Lung microvascular endothelial cell (primary cell): ENCODE results near the gene SIRPA. TPM values are rescaled to one million over a fixed set of nuclear protein-coding genes. Genes with fewer than 3 reads are reported as not detected.
A peak's percentile ranks its signal among the peaks of the same experiment; 100 is the strongest.

Experiments
- DNase-seq, 2 donors: peaks; one replicate each; pipeline versions ENCODE4 v3.0.0 to v3.0.0-alpha.2; 2010; ENCODE audit warnings: low read depth in 2 of 2
- total RNA-seq: library from RNA; depleted of rRNA; stranded (reverse); fragments of >200 nt; gene quantifications from 2 replicates; pipeline ENCODE4 v1.2.1, GENCODE V29; 2014

SIRPA gene
- total RNA-seq, 1 donor from 2014 or later, result 51.8 TPM

DNA sequence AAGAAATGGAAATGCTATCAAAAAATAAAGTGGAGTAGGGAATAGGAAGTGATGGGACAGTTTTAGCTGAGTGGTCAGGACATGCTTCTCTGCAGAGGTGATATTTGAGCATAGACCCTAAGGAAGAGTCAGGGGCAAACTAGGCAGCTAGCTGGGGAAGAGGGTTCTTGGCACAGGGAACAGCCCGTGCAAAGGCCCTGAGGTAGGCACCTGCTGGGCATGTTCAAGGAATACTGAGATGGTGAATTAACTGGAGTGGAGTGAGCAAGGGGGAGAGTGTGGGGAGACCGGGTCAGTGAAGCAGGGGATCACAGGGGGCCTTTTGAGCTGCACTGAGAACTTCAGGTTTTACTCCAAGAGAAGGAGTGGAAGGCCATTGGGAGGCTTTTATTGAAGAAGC lies 7.5 kb upstream of the SIRPA start:
- DNase-seq, result no peak

DNA sequence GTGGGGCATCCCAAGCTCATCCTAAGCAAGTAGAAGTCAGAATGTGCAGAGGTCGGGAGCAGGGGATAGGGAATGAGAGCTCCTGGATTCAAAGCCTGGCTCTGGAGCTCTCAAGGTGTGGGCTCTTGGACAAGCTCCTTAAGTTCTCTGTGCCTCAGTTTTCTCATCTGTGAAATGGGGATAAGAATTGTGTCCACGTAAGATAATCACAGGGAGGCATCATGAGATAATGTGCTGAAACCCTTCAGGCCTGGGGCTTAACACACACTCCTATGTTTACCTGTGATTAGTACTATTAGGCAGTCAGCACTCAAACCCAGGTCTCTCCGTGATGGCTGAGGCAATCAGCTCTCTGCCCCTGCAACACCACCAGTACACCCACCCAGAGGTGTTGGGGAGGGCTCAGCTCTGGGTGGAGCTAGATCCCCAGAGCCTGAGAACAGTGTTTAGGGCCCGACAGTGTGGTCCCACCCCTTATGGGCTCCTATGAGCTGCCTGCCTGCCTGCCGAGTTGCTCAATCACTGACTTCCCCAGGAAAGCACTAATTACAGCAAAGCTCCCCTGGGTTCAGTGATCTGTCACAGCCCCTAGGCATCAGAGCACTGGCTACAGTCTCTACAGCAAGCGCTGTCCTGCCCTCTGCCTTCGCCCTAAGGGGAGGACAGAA lies 6.3 kb upstream of the SIRPA start:
- DNase-seq, result peak; percentile 13 to 78

DNA sequence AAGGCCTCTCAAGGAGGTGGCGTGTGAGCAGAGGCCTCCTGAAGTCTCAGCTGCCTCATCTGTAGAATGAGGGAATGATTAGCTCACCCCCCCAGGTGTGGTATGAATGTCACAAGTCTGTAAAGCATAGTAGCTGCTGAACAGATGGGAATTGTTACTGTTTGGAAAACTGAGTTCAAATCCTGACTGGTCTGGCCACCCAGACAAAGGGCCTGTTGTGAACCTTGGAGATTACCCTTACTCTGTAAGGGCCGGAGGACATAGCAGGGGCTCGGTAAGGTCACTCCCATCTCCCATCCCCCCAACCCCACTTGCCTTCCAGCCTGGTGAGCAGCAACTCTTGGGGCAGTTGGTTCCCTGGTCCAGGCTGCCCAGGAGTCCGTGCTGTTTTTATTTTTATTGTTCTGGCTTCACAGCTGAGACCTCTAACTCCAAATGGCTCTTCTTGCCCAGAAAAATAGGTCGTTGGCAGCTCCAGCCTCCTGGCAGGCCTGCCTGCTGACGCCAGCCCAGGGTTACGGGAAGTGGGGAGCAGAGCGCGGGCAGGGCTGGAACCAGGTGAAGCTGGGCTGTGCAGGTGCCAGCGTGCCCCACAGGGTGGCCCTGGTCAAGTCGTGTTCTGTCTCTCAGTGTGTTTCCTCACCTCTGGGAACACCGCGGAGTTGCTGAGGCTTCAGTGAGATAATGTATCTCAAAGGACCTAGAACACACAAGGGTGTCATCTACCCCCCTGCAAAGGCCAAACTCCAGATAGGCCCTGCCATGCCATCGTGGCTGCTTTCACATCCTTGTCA lies 4.5 kb upstream of the SIRPA start:
- DNase-seq, result no peak

DNA sequence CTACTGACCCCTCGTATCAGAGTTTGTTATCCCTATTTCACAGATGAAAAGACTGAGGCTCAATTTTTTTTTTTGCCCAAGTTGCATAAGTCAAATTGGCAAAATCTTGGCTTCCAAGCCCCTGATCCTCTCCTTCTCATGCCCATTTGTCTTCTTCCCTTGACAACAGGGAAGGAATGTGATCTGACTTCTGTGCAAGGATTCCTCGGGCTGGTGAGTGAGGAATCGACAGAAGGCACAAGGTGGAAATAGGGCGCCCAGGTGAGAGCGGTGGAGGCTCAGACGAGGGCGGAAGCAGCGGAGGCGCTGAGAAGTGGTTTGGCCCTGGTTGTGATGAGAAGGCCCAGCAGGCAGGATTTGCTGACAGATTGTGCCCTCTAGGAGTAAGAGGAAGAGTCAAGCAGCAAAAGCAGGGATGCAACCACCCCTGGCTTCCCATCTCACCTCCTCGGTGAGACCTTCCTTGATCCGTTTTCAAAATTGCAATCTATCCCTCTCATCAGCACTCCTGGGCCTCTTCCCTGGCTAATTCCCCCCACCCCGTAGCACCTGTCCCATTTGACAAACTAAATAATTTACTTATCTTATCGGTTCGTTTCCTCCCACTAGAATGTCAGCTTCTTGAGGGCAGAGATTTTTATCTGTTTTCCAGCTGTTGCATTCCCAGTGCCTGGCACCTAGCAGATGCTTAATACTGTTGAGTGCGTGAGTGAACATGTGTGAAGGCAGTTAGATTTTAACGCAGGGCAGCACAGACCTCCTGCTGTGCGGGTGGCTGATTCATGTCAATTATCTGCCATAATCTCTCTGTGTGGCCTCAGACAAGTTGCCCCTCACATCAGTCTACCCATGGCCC lies 3.7 kb upstream of the SIRPA start:
- DNase-seq, result no peak

DNA sequence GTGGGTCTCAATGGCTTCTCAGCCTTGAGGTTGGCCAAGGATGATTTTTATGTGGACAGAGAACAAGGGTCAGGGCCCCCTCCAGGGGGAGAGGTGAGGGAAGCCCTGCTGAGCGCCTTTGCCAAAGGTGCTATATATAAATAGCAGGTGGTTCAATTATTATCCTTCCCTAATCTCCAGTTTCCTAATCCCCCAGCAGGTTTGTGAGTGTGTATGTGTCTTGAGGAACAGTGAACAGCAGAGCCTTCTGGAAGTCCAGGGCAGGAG lies 3.2 kb upstream of the SIRPA start:
- DNase-seq, result no peak

DNA sequence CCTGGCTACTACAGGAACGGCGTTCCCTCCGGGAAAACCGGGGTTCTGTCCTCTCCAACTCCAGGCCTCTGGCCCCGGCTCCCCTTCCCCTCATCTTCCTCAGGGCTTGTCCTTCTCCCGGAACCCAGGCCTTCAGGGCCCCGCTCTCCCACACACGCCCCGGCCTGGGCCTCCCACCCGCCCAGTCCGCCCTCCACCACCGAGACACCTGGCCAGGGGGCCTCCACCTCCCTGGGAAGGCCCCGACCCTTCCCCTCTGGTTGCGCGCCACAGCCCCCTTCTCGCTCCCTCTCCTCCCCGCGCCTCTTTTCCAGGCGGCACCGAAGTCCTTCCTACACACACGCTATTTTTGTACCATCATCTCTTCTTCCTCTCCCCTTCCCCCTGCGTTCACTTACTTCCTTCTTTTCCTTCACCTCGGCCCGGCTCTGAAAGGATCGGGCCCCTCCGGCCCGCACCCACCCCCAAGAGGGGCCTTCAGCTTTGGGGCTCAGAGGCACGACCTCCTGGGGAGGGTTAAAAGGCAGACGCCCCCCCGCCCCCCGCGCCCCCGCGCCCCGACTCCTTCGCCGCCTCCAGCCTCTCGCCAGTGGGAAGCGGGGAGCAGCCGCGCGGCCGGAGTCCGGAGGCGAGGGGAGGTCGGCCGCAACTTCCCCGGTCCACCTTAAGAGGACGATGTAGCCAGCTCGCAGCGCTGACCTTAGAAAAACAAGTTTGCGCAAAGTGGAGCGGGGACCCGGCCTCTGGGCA lies 1.3 kb upstream of the SIRPA start:
- peak in 1 of 2 donors; percentile 17 for DNase-seq

DNA sequence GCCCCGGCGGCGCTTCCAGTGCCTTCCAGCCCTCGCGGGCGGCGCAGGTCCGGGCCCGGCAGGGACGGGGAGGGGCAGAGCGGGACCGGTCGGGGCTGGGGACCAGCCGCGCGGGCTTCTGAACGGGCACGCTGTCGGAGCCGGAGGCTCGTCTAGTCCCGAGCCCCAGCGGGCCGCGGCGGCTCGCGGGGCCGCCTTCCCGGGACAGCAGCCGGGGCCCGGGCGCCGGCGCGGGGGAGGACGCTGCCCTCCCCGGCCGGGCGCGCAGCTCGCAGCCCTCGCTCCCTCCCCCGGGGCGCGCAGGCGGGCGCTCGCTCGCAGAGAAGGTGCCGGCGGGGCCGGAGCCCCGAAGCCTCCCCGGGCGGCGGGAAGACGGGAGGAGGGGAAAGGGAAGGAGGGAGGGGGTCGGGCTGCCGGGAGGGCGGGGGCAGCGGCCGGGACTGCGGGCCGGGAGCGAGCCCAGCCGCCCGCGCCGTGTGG lies 696 bp upstream of the SIRPA start:
- DNase-seq, result peak; percentile 81 to 82

DNA sequence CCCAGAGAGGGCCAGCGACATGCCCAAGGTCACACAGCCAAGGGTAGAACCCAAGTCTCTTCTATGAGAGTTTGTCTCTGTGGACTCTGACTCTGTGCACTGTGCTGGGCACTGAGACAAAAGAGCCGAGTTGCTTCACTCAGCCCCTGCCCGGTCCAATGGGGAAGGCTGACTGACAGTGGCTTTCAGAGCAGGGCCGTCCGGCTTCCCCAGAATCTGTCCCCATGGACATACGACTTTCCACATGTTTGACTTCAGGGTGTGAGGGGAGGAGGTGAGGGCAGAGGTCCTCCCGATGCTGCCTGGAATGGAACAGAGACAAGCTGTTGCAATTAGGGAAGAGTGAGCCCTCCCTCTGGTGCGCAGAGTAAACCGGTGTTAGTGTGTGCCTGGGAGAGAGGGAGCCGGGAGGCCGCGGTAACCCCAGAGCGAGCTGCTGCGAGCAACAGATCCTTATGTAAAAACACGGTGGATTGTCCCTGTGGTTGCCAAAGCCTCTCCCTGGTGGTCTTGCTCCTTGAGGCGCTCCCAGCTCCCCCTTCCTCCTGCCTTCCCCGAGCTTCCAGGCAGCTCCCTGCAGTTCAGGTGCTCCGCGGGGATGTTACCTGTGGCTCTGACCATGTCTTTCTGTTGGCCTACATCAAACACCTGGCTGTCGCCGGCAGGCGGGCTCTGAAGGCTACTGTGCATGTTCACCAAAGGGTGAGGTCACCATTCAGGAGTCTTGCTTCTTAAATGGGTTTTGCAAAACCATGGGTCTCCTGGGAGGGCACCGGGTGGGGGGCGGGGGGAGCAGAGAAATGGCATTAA lies 672 bp downstream of the SIRPA start:
- peak; percentile 28 to 38 for DNase-seq

DNA sequence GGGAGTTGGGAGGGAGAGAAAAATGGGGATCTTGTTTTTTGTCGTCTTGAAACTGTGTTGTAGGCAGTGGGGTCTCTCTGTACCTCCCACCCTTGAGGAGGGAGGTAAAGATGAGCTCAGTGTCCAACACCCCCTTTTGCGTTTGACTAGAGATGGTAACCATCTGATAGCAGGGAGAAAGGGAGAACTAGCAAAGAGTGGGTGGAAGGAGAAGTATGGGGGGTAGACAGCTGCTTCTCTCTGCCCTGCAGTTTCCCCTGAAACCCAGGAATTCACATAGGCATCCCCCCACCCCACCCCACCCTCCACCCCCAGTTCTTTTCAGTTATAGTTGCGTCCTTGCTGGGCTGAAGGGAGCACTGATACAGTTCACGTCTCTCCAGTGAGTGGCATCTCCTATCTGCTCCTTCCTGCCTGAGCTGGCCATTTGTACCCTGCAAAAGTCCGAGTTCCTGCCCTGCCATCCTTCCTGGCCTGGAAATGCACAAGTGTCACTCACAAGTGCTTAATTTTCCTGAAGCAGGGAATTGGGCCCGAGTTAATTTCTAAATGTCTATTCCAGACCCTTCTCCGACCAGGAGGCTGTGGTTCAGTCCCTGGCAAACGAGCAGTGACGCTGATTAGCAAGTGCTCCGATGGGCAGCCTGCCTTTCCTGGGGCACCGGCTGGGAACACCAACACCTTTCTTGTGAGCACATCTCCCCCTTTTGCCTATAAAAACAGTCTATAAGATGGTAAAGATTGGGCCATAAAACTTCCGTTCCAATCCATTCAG lies 1.5 kb downstream of the SIRPA start:
- DNase-seq, result no peak

DNA sequence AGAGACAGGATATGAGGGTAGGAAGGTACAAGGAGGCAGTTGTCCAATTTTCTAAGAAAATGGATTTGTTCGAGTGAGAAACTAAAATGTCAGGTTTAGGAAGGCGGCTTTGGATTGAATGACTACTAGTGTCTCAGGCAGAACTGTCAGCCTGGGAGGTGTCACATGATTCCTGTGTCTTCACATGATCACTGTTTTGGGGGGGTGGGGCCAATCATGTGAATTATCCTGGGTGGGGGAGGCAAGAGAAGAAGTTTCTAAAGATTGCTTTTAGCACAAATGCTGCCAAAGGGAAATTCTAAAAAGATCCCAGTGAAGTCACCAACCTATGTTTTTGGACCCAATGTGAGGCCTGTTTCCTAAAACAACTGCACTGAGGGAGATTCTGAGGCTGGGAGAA lies 2.3 kb downstream of the SIRPA start:
- peak; percentile 13 to 35 for DNase-seq

DNA sequence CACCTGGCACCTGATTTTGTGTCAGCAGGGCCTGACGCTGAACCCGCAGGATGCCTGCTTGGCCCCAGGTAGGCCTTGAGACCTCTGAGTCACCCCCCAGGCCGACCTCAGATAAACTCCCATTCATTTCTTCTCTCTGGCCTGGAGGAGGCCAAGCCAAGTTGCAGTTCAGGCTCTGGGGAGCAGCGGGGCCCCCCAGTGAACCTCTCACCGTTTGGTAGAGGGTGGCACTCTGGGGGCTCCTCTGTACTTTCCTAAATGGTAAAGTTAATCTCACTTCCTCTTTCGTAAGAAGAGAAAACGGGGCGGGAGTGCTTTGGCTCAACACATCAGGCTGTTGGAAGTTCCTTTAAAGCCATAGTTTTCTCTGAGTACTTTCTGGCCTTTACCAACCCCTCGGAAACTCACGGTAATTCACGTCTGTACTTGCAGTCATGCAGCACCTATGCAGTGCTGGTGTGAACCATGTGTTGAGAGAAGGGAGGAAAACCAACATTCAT lies 2.8 kb downstream of the SIRPA start:
- DNase-seq, result no peak

DNA sequence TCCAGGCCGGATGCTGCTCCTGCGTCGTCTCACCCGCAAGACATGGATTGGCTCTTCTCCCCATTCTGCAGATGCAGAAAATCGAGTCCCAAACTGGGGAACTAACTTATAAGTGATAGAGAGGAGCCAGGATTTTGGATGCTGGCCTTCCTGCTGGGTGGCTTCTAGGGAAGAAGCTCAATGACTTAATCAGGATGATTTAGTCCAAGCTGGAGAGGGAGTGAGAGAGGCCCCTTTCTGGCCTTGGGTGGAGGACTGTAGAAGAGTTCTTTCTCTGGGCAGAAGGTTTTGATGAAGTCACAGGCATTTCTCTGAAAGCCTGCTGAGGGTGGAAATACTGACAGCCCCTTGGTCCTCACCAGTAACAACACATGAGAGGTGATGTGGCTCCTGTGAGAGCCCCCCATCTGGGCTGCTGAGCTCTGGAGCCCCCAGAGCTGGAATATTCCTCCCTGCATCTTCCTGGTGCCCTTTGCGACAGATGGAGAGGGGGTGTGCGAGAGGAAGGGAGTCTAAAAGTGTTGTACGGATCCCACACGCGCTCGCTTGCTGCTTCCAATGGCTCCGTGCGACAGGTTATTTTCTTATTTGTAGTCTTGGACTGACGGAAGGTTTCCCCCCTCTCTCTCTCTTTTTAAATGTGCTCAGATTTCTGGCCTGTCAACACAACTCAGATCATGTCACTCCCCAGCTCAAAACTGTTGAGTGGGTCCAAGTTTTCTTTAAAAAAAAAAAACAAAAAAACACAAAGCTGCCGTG lies 3.5 kb downstream of the SIRPA start:
- no peak for DNase-seq

DNA sequence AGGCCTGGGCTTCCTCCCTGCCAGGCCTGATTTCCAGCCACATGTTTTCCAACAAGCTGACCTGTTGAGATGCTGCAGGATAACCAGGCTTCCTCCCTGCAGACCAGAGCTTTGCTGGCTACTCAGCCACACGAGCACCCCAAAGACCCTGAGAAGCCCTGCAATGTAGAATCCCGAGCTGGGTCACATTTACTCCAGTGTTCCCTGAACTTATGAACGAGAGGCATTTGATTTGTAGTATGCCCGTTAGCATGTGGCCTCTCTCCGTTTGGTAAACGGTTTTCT lies 4.0 kb downstream of the SIRPA start:
- DNase-seq, result peak in 1 of 2 donors; percentile 61

DNA sequence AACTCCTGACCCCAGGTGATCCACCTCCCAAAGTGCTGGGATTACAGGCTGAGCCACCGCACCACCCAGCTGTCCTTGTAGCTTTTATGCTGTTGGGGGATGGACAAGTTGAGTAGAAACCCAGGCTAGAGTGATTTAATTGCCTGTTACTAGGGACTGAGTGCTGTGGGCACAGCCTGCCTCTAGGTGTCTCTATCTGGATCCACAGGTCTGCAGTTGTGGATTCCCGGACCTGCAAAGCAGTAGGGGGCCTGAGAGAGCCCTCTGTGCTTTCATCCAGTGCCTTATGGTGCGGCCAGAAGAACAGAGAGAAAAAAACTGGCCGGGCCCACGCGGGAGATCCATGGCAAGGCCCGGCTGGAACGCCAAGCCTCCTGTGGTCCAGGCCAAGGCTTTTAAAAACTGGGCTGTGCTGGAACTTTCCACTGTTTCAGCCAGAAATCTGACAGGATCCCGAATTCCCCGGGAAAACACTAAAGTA lies 5.2 kb downstream of the SIRPA start:
- peak; percentile 76 to 90 for DNase-seq

DNA sequence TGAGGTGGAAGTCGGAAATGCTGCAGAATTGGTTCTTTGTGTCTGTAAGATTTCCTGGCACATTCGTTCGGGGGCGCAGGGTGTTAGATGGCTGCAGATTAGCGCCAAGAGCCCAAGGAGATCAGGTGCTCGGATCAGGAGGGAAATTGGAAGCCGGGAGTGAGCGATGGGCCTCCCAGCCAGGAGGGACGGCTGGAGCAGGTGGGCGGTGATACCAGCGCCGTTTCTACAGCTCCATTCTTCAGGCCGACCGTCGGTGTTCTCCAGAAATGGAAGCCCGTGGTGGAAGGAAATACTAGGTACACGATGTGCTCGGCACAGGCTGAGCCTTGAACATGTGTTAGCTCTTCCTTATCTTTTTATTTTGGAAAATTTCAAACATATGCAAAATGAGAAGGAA lies 6.5 kb downstream of the SIRPA start:
- no peak for DNase-seq

DNA sequence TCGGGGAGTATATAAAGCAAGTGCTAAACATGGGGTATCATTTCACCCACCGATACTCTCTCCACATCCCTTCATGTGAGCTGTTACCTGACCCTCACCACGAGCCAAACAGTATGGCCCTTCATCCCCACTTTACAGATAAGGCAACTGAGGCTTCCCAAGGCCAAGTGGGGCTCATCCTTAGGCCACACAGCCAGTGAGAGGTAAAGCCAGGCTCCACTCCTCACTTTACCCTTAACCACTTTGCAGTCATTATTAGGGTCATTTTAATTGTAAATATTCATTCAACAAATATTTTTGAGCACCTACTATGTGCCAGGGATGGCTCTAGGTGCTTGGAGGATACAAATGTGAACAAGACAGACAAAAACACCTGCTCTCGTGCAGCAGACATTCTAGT lies 7.0 kb downstream of the SIRPA start:
- no peak for DNase-seq

DNA sequence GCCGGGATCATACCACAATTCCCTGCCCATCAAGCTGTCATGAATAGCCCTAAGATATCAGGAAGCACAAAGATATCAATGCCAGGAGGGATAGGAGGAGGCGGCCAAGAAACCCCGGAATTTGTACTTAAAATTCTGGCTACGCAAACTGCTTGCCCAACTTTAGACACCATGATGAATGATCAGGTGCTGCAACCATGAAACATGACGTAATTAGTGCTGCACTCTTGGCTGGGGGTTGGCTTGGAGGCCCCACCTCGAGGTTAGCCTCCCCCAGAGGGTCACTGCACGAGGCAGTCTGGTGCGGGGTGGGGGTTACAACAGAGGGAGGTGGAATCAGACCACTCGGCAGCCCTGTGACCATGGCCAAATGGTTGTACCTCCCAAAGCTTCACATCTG lies 8.9 kb downstream of the SIRPA start:
- no peak for DNase-seq

DNA sequence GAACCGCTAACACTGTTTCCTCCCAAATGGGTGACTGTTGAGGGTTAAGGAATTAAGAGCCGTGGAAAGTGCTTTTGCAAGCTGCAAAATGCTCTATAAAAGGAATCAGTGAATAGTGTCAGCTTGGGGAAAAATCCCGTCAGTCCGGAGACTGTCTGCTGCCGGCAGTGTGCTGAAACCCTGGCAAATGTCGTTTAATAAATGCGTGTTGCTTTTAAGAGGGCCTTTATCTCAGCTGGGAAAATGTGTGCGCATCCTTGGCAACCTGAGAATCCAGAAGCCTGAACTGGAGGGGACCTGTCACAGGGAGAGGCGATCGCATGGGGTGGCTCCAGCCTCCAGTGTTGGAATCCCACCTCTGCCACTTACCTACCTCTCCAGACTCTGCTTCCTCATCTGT lies 9.8 kb downstream of the SIRPA start:
- no peak for DNase-seq

DNA sequence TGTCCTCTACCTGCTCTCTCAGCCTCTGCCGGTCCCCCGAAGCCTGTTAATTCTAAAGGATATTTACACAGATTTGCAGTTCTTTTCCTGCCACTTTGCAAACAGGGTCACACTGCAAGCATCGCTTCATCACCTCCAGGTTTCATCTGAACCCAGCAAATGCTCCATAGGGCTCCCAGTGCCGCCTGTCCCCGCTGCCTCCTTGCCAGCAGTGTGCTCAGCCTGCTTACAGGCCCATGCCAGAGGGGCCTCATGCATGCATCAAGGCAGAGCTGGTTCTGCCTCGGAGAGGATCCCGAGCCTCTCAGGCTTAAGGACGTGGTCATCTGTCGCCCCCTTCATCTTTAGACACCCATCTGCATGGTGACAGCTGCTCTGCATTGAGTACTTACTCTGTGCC lies 10.5 kb downstream of the SIRPA start:
- no peak for DNase-seq
